Omental fat pad (tissue), 4 donors: Measurements from ENCODE around the gene NCOA1. TPM values are rescaled to one million over a fixed set of nuclear protein-coding genes. Genes with fewer than 3 reads are reported as not detected.
"Not testable (repeated sequence)": the region's sequence is repeated elsewhere in the genome, so short reads cannot be mapped to it uniquely, and the experiment has no call there.

ENCODE experiments used
- ATAC-seq: fragments of 150-250 bp; one replicate; pipeline ENCODE4 v1.9.1; 2016; ENCODE audit warnings: mild to moderate bottlenecking, moderate library complexity; ENCODE audit not compliant: low FRiP score
- DNase-seq: peaks from one replicate; pipeline ENCODE4 v3.0.0-alpha.2; 2019; ENCODE audit warnings: low spot score
- CTCF ChIP-seq, 3 donors: fragments of 450-650 bp; IDR thresholded peaks; one replicate each; pipeline ENCODE4 v1.5.1; 2016 to 2017; ENCODE audit warnings: antibody characterized with exemption in 3 of 3, mild to moderate bottlenecking in 3 of 3, moderate library complexity in 2 of 3
- total RNA-seq, 4 donors: library from RNA; depleted of rRNA; stranded (reverse); fragments of >200 nt; gene quantifications; one replicate each; pipeline ENCODE4 v1.1.0, GENCODE V29; 2016

Gene NCOA1
- total RNA-seq, 4 donors from 2014 or later = 46.8 to 80.1 (median 50.1) TPM

GRCh38 chr2:24788816-24789215, 297.8 kb downstream of the NCOA1 start:
- TF ChIP-seq CTCF (IDR thresholded peaks at IDR 0.05) = no peak
- DNase-seq = no peak
- no peak for ATAC-seq

- TF ChIP-seq CTCF (IDR thresholded peaks at IDR 0.05) = no peak
- ATAC-seq (no peak), DNase-seq (no peak)
Observed at GRCh38 chr2:24791452-24791851, 300.4 kb downstream of the NCOA1 start.

DNA sequence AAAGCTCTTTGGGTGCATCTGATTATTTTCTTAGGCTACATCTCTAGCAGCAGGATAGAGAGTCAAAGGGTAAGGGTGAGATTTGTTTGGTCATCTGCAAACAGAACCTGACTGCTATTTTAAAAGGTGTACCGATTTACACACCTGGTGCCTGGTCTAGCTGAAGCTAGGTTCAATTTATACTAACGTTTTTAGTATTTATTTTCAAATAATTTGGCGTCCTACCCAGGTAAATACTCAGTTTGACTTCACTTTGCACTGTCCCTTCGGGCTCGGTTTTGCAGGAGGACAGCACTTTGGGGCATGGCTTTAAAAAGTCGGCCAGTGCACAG, 301.5 kb downstream of the NCOA1 start:
- TF ChIP-seq CTCF (IDR thresholded peaks at IDR 0.05) = no peak
- ATAC-seq = no peak

GRCh38 chr2:24792874-24793760, 302.1 kb downstream of the NCOA1 start, which contains the start of the genes CENPO and PTRHD1:
Gene CENPO (plus strand): TSS chr2:24793425. CDS start chr2:24793920, 495 bp downstream.
Gene PTRHD1 (minus strand): TSS chr2:24793391. CDS start chr2:24793377, 14 bp downstream.
- TF ChIP-seq CTCF (IDR thresholded peaks at IDR 0.05) = no peak
- ATAC-seq (peak; percentile 98), DNase-seq (peak; percentile 80)

More for the DNA sequence above, 301.5 kb downstream of the NCOA1 start:
- DNase-seq = no peak

DNA sequence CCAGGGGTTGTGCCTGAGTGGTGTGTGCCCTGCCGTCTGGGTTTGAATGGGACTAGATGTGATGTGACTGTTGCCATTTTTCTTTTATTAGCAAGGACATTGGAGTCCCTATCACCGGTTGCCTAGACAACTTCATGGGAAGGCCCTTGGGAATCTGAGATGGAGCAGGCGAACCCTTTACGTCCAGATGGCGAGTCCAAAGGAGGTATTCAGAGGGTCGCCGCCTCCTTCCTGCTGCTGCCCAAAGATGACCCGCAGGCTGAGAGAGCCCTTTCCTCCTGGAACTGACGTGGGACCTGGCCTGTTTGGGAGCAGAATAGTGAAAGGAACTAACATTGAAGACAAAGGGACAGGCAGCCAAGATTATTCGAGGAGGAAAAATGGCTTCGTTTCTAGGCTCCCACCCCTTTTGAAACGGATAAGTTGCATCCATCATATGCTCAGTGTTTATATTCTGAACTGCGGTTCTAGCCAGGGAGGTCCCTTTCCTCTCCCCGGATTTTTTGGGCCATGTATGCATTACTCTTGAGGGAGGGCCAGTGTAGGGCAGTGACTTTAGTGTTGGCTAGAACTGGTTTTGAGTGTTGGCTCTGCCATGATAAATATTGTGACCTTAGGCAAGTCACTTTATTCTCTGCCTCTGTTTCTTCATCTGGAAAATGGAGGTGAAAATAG, 302.8 kb downstream of the NCOA1 start:
- DNase-seq = no peak
- TF ChIP-seq CTCF (IDR thresholded peaks at IDR 0.05) = no peak
- no peak for ATAC-seq

DNA sequence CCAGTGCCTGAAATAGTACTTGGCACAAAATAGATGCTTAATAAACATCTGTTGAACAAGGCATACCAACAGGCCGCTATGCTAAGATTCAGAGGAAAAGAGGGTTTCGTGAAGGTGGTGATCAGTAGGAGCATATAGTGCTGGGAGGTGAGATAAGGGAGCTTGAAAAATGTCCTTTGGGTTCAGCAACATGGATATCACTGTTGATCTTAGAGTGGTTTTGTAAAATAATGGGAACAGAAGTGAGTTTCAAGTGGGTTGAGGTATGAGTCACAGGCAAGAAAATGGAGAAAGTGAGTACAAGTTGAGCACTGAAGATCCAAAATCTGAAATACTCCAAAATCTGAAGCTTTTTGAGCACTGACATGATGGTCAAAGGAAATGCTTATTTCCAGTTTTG, 306.6 kb downstream of the NCOA1 start:
- no peak for DNase-seq
- no peak for TF ChIP-seq CTCF (IDR thresholded peaks at IDR 0.05)
- ATAC-seq = no peak

- not testable (repeated sequence) for ATAC-seq
Observed at GRCh38 chr2:24800487-24800886, 309.4 kb downstream of the NCOA1 start.

DNA sequence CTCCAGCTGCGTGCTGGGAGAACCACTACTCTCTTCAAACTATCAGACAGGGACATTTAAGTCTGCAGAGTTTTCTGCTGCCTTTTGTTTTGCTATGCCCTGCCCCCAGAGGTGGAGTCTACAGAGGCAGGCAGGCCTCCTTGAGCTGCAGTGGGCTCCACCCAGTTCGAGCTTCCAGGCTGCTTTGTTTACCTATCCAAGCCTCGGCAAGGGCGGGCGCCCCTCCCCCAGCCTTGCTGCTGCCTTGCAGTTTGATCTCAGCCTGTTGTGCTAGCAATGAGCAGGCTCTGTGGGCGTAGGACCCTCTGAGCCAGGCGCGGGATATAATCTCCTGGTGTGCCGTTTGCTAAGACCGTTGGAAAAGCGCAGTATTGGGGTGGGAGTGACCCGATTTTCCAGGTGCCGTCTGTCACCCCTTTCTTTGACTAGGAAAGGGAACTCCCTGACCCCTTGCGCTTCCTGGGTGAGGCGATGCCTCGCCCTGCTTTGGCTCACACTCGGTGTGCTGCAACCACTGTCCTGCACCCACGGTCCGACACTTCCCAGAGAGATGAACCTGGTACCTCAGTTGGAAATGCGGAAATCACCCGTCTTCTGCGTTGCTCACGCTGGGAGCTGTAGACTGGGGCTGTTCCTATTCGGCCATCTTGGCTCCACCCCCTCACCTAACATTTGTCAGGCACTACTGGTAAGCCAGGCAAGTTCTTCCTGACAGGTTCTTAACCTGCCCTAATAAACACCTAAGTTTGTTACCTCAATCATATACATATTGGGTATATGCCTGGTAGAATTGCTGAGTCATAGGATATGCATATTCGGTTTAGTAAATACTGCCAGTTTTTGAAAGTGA, 315.0 kb downstream of the NCOA1 start:
- DNase-seq, ATAC-seq: not testable (repeated sequence)

More at GRCh38 chr2:24800487-24800886, 309.4 kb downstream of the NCOA1 start:
- not testable (repeated sequence) for DNase-seq
